ENCODE data around the gene CACNA1D.

Gene CACNA1D

DNA sequence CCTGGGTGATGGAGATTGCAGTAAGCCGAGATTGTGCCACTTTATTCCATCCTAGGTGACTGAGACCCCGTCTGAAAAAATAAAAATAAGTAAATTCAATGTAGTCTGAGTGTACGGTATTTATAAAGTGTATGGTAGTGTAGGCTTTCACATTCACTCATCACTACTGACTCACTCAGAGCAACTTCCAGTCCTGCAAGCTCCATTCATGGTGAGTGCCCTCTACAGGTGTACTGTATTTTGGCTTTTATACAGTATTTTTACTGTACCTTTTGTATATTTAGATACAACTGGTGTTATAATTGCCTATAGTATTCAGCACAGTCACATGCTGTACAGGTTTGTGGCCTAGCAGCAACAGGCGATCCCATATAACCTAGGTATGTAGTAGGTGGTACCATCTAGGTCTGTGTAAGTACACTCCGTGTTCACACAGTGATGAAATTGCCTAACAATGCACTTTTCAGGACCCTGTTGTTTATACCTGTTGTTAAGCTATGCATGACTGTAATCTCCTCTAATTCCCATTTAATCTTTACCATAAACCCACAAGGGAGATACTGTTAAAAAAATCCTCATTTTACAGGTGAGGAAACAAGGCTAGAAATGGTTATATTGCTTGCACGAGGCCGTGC lies 19.3 kb downstream of the CACNA1D start:
- FAIRE-seq (no peak), DNase-seq (ENCODE audit: insufficient read length, low spot score) (no peak)
- TF ChIP-seq, protein P1, sequence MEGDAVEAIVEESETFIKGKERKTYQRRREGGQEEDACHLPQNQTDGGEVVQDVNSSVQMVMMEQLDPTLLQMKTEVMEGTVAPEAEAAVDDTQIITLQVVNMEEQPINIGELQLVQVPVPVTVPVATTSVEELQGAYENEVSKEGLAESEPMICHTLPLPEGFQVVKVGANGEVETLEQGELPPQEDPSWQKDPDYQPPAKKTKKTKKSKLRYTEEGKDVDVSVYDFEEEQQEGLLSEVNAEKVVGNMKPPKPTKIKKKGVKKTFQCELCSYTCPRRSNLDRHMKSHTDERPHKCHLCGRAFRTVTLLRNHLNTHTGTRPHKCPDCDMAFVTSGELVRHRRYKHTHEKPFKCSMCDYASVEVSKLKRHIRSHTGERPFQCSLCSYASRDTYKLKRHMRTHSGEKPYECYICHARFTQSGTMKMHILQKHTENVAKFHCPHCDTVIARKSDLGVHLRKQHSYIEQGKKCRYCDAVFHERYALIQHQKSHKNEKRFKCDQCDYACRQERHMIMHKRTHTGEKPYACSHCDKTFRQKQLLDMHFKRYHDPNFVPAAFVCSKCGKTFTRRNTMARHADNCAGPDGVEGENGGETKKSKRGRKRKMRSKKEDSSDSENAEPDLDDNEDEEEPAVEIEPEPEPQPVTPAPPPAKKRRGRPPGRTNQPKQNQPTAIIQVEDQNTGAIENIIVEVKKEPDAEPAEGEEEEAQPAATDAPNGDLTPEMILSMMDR (IDR thresholded peaks at IDR 0.05; ENCODE audit: insufficient read depth, missing control alignments) = no peak

DNA sequence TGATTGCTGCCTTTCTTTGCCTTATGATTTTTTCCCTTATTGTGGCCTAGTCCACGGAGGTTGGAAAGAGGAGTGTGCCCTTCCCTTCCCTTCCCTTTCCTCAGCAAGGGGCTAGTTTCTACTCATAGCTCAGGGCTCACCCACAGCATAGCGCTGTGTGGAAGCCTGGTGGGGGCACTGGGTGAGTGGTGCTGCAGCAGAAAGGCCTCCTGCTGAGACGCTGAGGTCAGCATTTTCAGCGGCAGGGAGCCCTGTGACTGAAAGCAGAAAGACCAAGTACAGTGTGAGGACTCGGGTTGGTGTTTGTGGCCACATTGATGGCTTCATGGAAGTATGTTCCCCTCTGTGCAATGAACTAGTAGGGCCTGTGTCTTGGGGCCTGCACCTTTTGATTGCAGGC lies 21.9 kb downstream of the CACNA1D start:
- DNase-seq (ENCODE audit: insufficient read length, low spot score) (no peak), FAIRE-seq (no peak)
- TF ChIP-seq, protein P1 (IDR thresholded peaks at IDR 0.05; ENCODE audit: insufficient read depth, missing control alignments) = no peak

GRCh38 chr3:53518495-53518981 lies 24.1 kb downstream of the CACNA1D start:
- TF ChIP-seq, protein P1 (IDR thresholded peaks at IDR 0.05; ENCODE audit: insufficient read depth, missing control alignments) = no peak
- DNase-seq (ENCODE audit: insufficient read length, low spot score) (no peak), FAIRE-seq (no peak)

GRCh38 chr3:53519065-53519709 lies 24.8 kb downstream of the CACNA1D start:
- FAIRE-seq (no peak), DNase-seq (ENCODE audit: insufficient read length, low spot score) (no peak)
- TF ChIP-seq, protein P1 (IDR thresholded peaks at IDR 0.05; ENCODE audit: insufficient read depth, missing control alignments) = no peak

GRCh38 chr3:53523346-53523745 lies 28.9 kb downstream of the CACNA1D start:
- no peak for DNase-seq (ENCODE audit: insufficient read length, low spot score)
- TF ChIP-seq, protein P1 (IDR thresholded peaks at IDR 0.05; ENCODE audit: insufficient read depth, missing control alignments) = no peak
- FAIRE-seq = no peak

- TF ChIP-seq, protein P1 (IDR thresholded peaks at IDR 0.05; ENCODE audit: insufficient read depth, missing control alignments) = no peak
- FAIRE-seq (no peak), DNase-seq (ENCODE audit: insufficient read length, low spot score) (no peak)
These were observed 30.2 kb downstream of the CACNA1D start for GRCh38 chr3:53524566-53524965.

All from D721Med (cell line).